CD4-positive, alpha-beta T cell (primary cell): ENCODE data around the gene FGFBP2. TPM values are rescaled to one million over a fixed set of nuclear protein-coding genes. Genes with fewer than 3 reads are reported as not detected.
"Not testable (repeated sequence)": the region's sequence is repeated elsewhere in the genome, so short reads cannot be mapped to it uniquely, and the experiment has no call there.

Source experiments
- ATAC-seq: fragments of 200-7000 bp; cut with Tn5 transposase; one replicate; pipeline ENCODE4 v1.10.0; 2022; ENCODE audit warnings: mild to moderate bottlenecking; ENCODE audit not compliant: poor library complexity
- CTCF ChIA-PET: fragments of 350-600 bp; sonication (Branson Sonifier 250); formaldehyde crosslinking; loops from one replicate; lab custom pipeline; 2021; ENCODE audit warnings: antibody characterized with exemption, inconsistent platforms; lab: Charles Lee
- POLR2A ChIA-PET: fragments of 350-600 bp; sonication (Branson Sonifier 250); formaldehyde crosslinking; loops from one replicate; lab custom pipeline; 2021; ENCODE audit warnings: antibody characterized with exemption, inconsistent platforms; lab: Charles Lee
- DNase-seq, 14 experiments: peaks; one replicate each; pipeline ENCODE4 v3.0.0-alpha.2; 2013 to 2020; ENCODE audit warnings: mixed read lengths in 2 of 14
- H3K27ac ChIP-seq, 2 donors: one replicate each; pipeline versions ENCODE4 v1.5.1 to v1.7.0; 2013; ENCODE audit warnings: low read length in 2 of 2, low read depth in 1 of 2, mild to moderate bottlenecking in 1 of 2
- H3K27me3 ChIP-seq, 2 experiments: 1 replicate in 1 of 2; 2 replicates in 1 of 2; pipeline versions ENCODE4 v1.6.1 to v1.7.0; 2013; ENCODE audit warnings: low read length in 2 of 2, control low read depth in 1 of 2, mild to moderate bottlenecking in 1 of 2, moderate library complexity in 1 of 2; ENCODE audit not compliant: insufficient read depth in 2 of 2, control insufficient read depth in 1 of 2
- H3K36me3 ChIP-seq: one replicate; pipeline ENCODE4 v1.6.1; 2013; ENCODE audit warnings: low read length, control low read depth; ENCODE audit not compliant: insufficient read depth
- H3K4me1 ChIP-seq: one replicate; pipeline ENCODE4 v1.6.1; 2013; ENCODE audit warnings: low read length, control low read depth; ENCODE audit not compliant: insufficient read depth
- H3K4me3 ChIP-seq: one replicate; pipeline ENCODE4 v1.5.1; 2013; ENCODE audit warnings: mild to moderate bottlenecking, low read length, moderate library complexity
- H3K9me3 ChIP-seq, 2 experiments: 1 replicate in 1 of 2; 2 replicates in 1 of 2; pipeline versions ENCODE4 v1.6.1 to v1.7.0; 2013; ENCODE audit warnings: low read length in 2 of 2, mild to moderate bottlenecking in 2 of 2, control low read depth in 1 of 2, moderate library complexity in 1 of 2; ENCODE audit not compliant: control insufficient read depth in 1 of 2, insufficient read depth in 1 of 2
- H3K27ac Mint-ChIP-seq: one replicate; pipeline ENCODE4 v1.8.0; 2020; ENCODE audit warnings: mixed read lengths
- H3K27me3 Mint-ChIP-seq: one replicate; pipeline ENCODE4 v1.8.0; 2021; ENCODE audit warnings: mixed read lengths
- H3K36me3 Mint-ChIP-seq: one replicate; pipeline ENCODE4 v1.8.0; 2021; ENCODE audit warnings: low read depth, mixed read lengths
- H3K4me1 Mint-ChIP-seq: one replicate; pipeline ENCODE4 v1.8.0; 2021; ENCODE audit warnings: low read depth, mixed read lengths
- H3K4me3 Mint-ChIP-seq: one replicate; pipeline ENCODE4 v1.8.0; 2020; ENCODE audit warnings: mild to moderate bottlenecking, mixed read lengths
- H3K9me3 Mint-ChIP-seq: one replicate; pipeline ENCODE4 v1.8.0; 2020; ENCODE audit warnings: mixed read lengths
- CTCF ChIP-seq: fragments of 200-600 bp; IDR thresholded peaks from one replicate; pipeline ENCODE4 v1.8.0; 2022; ENCODE audit warnings: antibody characterized with exemption, mild to moderate bottlenecking
- intact Hi-C, 2 experiments: fragments of 100-400 bp; cut with DNase I in 1 of 2; cut with micrococcal nuclease in 1 of 2; formaldehyde crosslinking; loops; one replicate each; pipeline versions ENCODE4 v1.15.1 to v1.9.0; 2023 to 2025; cut with DNase I, micrococcal nuclease
- total RNA-seq, 174 experiments: library from RNA in 2 of 174; stranded (reverse) in 2 of 174; gene quantifications; one replicate each; pipeline ENCODE4 v1.2.3 and lab custom pipeline; 2021 to 2026

The FGFBP2 gene
- total RNA-seq, 2 experiments from 2014 or later: 1.3 to 1.7 TPM

GRCh38 chr4:15917297-15917696 lies 45.7 kb downstream of the FGFBP2 start:
- no peak overlapping the region for H3K27ac Mint-ChIP-seq
- DNase-seq: no peak
- no peak for TF ChIP-seq CTCF
- ATAC-seq: no peak
- Histone ChIP-seq H3K4me1 (no peaks in the 10 kb centered on the region), H3K9me3 (no peaks in the 10 kb centered on the region), H3K36me3 (no peaks in the 10 kb centered on the region), H3K27ac (no peak overlapping the region), H3K27me3 (peaks cover 0 to 9% of the 10 kb centered on the region in 2 experiments), H3K4me3 (no peak overlapping the region)
- no peaks in the 10 kb centered on the region for H3K36me3 Mint-ChIP-seq
- intact Hi-C loops: no loop called here
- H3K4me3 Mint-ChIP-seq: no peak overlapping the region
- H3K4me1 Mint-ChIP-seq: no peaks in the 10 kb centered on the region
- POLR2A ChIA-PET: no interaction called here
- CTCF ChIA-PET: no interaction called here
- no peaks in the 10 kb centered on the region for H3K9me3 Mint-ChIP-seq
- peaks cover 18% of the 10 kb centered on the region for H3K27me3 Mint-ChIP-seq

GRCh38 chr4:15916358-15916757 lies 46.6 kb downstream of the FGFBP2 start:
- DNase-seq, H3K4me3 ChIP-seq, intact Hi-C loops, H3K36me3 ChIP-seq, H3K9me3 ChIP-seq, H3K9me3 Mint-ChIP-seq, CTCF ChIA-PET, POLR2A ChIA-PET, H3K27me3 ChIP-seq, H3K36me3 Mint-ChIP-seq, H3K27ac ChIP-seq, ATAC-seq, H3K4me1 ChIP-seq, H3K27ac Mint-ChIP-seq, H3K4me1 Mint-ChIP-seq, H3K4me3 Mint-ChIP-seq: not testable (repeated sequence)
- peaks cover 23% of the 10 kb centered on the region for H3K27me3 Mint-ChIP-seq

GRCh38 chr4:15914736-15915135 lies 48.2 kb downstream of the FGFBP2 start:
- H3K9me3 ChIP-seq: no peaks in the 10 kb centered on the region
- Mint-ChIP-seq H3K27ac (no peak overlapping the region), H3K36me3 (no peaks in the 10 kb centered on the region), H3K4me3 (no peak overlapping the region), H3K4me1 (no peaks in the 10 kb centered on the region), H3K9me3 (no peaks in the 10 kb centered on the region), H3K27me3 (peaks cover 23% of the 10 kb centered on the region)
- TF ChIP-seq CTCF: no peak
- H3K27ac ChIP-seq: no peak overlapping the region
- no peaks in the 10 kb centered on the region for H3K4me1 ChIP-seq
- no peak overlapping the region for H3K4me3 ChIP-seq
- ChIA-PET POLR2A (no interaction called here), CTCF (no interaction called here)
- ATAC-seq (no peak), DNase-seq (no peak)
- no peaks in the 10 kb centered on the region for H3K36me3 ChIP-seq
- intact Hi-C loops: no loop called here
- peaks cover 0 to 4% of the 10 kb centered on the region in 2 experiments for H3K27me3 ChIP-seq

GRCh38 chr4:15914291-15914690 lies 48.7 kb downstream of the FGFBP2 start:
- TF ChIP-seq CTCF: no peak
- intact Hi-C loops: no loop called here
- no peak overlapping the region for H3K4me3 Mint-ChIP-seq
- ChIA-PET CTCF (no interaction called here), POLR2A (no interaction called here)
- Histone ChIP-seq H3K4me1 (no peaks in the 10 kb centered on the region), H3K4me3 (no peak overlapping the region), H3K27ac (no peak overlapping the region), H3K36me3 (no peaks in the 10 kb centered on the region), H3K9me3 (no peaks in the 10 kb centered on the region), H3K27me3 (peaks cover 0 to 3% of the 10 kb centered on the region in 2 experiments)
- ATAC-seq (no peak), DNase-seq (no peak)
- H3K36me3 Mint-ChIP-seq: no peaks in the 10 kb centered on the region
- H3K9me3 Mint-ChIP-seq: no peaks in the 10 kb centered on the region
- H3K27ac Mint-ChIP-seq: no peak overlapping the region
- H3K4me1 Mint-ChIP-seq: no peaks in the 10 kb centered on the region
- H3K27me3 Mint-ChIP-seq: peaks cover 22% of the 10 kb centered on the region
